ENCODE results near the gene CADPS. TPM values are rescaled to one million over a fixed set of nuclear protein-coding genes. Genes with fewer than 3 reads are reported as not detected.

CADPS gene
- polyA plus RNA-seq, 3 donors, result not detected

DNA sequence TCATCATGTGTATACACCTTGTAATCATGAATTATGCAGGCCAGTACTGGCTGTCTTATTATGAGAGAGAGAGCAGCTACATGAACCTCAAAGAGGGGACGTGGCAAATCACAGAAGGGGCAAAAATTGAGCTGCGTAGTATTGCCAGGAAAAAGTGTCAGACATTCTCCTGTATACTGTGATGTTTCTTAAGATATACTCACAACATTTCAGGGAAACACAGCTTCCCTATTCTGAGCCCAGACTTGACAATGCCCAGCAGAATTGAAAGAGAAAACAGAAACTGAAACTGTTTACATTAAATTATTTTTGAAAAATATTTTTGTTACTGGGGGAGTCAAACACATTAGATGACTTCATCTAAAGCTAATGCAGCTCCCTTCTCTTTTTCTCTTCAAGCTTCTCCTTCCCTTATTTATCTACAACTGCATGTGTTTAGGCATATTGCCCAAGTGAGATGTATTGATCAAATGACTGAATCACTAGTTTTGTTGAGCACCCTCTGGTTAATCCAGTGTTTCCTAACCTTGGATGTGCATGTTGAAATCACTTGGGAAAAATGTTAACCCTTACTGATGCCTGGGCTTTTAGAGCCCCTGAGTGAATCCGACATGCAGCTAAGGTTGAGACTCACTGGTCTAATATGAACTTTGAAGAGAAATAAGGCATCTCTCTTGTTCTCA, 39.5 kb downstream of the CADPS start:
- Mint-ChIP-seq H3K9me3 (peaks cover 0 to 3% (median 0%) of the 10 kb centered on the region in 7 donors), H3K36me3 (no peaks in the 10 kb centered on the region), H3K27me3 (ENCODE audit: low read depth in 3 of 3) (no peaks in the 10 kb centered on the region), H3K4me3 (no peak overlapping the region), H3K27ac (no peak overlapping the region), H3K4me1 (no peaks in the 10 kb centered on the region)
- Histone ChIP-seq H4K20me1 (ENCODE audit: insufficient read depth, low read length) (no peaks in the 10 kb centered on the region), H3K79me2 (ENCODE audit: insufficient read depth, low read length) (no peaks in the 10 kb centered on the region), H3K4me2 (replicated peaks; ENCODE audit: extremely low read depth, low read length, poor library complexity, severe bottlenecking) (no peak overlapping the region), H3K27me3 (ENCODE audit: control insufficient read depth in 2 of 2, insufficient read depth in 2 of 2, low read length in 2 of 2) (no peaks in the 10 kb centered on the region), H3K27ac (ENCODE audit: low read depth in 1 of 2, low read length in 2 of 2) (no peak overlapping the region), H2AFZ (ENCODE audit: insufficient read depth, low read depth, low read length, poor library complexity, severe bottlenecking) (no peak overlapping the region), H3K4me3 (replicated peaks in 1 of 3; ENCODE audit: low read depth in 2 of 3, low read length in 3 of 3) (no peak overlapping the region), H3K4me1 (ENCODE audit: control insufficient read depth in 1 of 2, insufficient read depth in 2 of 2, low read length in 2 of 2) (no peaks in the 10 kb centered on the region), H3K9me3 (replicated peaks in 1 of 2; ENCODE audit: control insufficient read depth in 1 of 2, insufficient read depth in 1 of 2, low read length in 2 of 2) (no peaks in the 10 kb centered on the region), H3K9ac (ENCODE audit: insufficient read depth, low read length, poor library complexity, severe bottlenecking) (no peak overlapping the region), H3K36me3 (replicated peaks in 1 of 2; ENCODE audit: control insufficient read depth in 1 of 2, insufficient read depth in 2 of 2, low read length in 2 of 2) (no peaks in the 10 kb centered on the region)
- intact Hi-C loops (cut with micrococcal nuclease), result no loop called here
- no CpG with 5 or more reads among the region's 3 CpGs for WGBS (ENCODE audit: insufficient coverage)
- TF ChIP-seq CTCF (IDR thresholded peaks at IDR 0.05), result no peak
- no peak for DNase-seq

- Mint-ChIP-seq H3K27me3 (ENCODE audit: low read depth in 3 of 3) (no peaks in the 10 kb centered on the region), H3K4me3 (no peak overlapping the region), H3K9me3 (peaks cover 0 to 3% (median 0%) of the 10 kb centered on the region in 7 donors), H3K36me3 (no peaks in the 10 kb centered on the region), H3K4me1 (no peaks in the 10 kb centered on the region), H3K27ac (no peak overlapping the region)
- no peaks in the 10 kb centered on the region for H3K4me1 ChIP-seq (ENCODE audit: control insufficient read depth in 1 of 2, insufficient read depth in 2 of 2, low read length in 2 of 2)
- H3K4me3 ChIP-seq (replicated peaks in 1 of 3; ENCODE audit: low read depth in 2 of 3, low read length in 3 of 3), result no peak overlapping the region
- no peak for DNase-seq
- H3K9me3 ChIP-seq (replicated peaks in 1 of 2; ENCODE audit: control insufficient read depth in 1 of 2, insufficient read depth in 1 of 2, low read length in 2 of 2), result no peaks in the 10 kb centered on the region
- H3K36me3 ChIP-seq (replicated peaks in 1 of 2; ENCODE audit: control insufficient read depth in 1 of 2, insufficient read depth in 2 of 2, low read length in 2 of 2), result no peaks in the 10 kb centered on the region
- no peak overlapping the region for H3K9ac ChIP-seq (ENCODE audit: insufficient read depth, low read length, poor library complexity, severe bottlenecking)
- intact Hi-C loops (cut with micrococcal nuclease), result no loop called here
- TF ChIP-seq CTCF (IDR thresholded peaks at IDR 0.05), result no peak
- H3K4me2 ChIP-seq (replicated peaks; ENCODE audit: extremely low read depth, low read length, poor library complexity, severe bottlenecking), result no peak overlapping the region
- H3K27me3 ChIP-seq (ENCODE audit: control insufficient read depth in 2 of 2, insufficient read depth in 2 of 2, low read length in 2 of 2), result no peaks in the 10 kb centered on the region
- no peaks in the 10 kb centered on the region for H4K20me1 ChIP-seq (ENCODE audit: insufficient read depth, low read length)
- H3K79me2 ChIP-seq (ENCODE audit: insufficient read depth, low read length), result no peaks in the 10 kb centered on the region
- H2AFZ ChIP-seq (ENCODE audit: insufficient read depth, low read depth, low read length, poor library complexity, severe bottlenecking), result no peak overlapping the region
- no peak overlapping the region for H3K27ac ChIP-seq (ENCODE audit: low read depth in 1 of 2, low read length in 2 of 2)
Measured at GRCh38 chr3:62833538-62833937, 41.7 kb downstream of the CADPS start.
